Globus pallidus (tissue), 1 donor: ENCODE measurements around the gene TNS3.
A peak's percentile ranks its signal among the peaks of the same experiment; 100 is the strongest.

Experiments used
- DNase-seq: peaks from one replicate; pipeline ENCODE4 v3.0.0-alpha.2; 2015; ENCODE audit warnings: low spot score

The TNS3 gene

DNA sequence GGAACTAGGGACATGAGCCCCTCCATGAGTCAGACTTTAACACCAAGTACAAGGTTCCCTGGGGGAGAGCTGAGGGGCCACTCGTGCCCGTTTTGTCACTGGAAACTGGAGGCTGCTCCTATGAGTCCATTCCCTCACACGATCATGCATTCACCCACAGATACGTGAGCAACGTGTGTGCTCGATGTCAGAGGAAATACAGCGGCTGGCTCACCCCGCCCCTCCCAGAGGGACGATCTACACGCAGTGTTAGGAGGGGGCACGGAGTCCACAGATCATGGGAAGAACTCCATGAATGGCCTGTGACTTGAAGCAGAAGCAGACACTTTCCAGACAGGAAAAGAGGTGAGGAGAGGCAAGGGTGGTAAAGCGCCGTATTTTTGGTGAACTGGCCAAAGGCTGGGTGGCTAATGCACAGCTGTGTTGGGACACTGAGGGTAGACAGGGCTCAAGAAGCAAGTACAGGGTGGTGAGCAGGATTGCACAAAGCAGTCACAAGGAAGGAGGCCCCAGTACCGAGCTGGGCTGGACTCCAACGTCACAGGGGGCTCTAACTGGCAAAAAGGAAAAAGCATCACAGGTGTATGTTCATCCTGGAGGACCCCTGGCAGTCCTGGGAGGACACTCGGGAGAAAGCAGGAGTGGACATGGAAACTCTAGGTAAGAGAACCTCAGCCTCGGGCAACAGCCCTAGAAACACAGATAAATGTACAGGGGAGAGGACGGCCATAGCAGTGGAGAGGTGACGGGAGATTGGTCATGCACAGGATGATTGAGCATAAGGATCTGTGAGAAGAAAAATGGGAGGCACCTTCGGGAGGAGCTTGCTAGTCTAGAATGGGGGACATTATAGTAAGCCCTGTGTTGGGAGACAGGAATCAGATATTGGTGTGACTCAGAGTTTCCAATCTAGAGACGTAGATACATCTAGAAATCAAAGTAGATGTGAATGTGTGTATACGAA is 41.2 kb downstream of the TNS3 start:
- no peak for DNase-seq

DNA sequence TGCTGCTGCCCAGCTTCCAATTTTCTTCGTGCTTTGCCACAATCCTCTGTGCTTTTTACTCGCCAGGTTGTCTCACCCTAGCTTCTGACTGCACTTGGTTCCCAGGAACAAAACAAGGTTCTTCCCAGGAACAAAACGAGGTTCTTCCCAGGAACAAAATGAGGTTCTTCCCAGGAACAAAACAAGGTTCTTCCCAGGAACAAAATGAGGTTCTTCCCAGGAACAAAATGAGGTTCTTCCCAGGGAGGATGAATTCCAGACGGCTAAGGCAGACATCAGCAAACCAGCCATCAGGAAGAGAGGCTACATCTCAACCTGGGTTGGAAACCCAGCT is 41.9 kb downstream of the TNS3 start:
- no peak for DNase-seq

DNA sequence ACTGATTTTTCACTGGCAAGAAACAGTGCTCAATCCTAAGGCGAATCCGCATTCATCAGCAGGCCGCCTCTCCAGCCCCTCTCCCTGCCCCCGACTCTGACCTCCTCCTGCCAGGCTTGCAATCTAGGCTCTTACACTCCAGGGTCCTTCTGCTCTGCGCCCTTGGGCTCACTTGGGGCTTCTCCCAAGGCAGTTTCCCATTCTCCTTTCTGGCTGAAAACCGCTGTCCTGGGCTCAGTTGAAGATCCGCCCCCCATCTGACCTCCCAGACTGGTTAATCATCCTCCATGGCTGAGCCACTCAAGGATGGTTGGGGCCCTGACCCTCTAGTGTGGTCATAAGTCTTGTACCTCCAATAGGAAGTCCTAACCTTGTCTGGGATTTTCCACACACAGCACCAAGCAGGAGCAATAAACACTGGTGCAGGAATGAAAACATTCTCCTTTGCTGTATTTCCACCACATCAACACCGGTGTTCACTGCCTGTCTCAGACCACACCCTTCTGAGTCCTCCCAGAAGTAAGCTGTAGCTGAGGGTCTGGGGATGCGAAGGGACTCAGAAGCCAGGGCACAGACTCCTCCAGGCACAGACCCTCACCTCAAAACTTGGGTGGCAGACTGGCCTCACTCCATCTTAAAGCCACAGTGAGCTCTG is 42.4 kb downstream of the TNS3 start:
- no peak for DNase-seq

DNA sequence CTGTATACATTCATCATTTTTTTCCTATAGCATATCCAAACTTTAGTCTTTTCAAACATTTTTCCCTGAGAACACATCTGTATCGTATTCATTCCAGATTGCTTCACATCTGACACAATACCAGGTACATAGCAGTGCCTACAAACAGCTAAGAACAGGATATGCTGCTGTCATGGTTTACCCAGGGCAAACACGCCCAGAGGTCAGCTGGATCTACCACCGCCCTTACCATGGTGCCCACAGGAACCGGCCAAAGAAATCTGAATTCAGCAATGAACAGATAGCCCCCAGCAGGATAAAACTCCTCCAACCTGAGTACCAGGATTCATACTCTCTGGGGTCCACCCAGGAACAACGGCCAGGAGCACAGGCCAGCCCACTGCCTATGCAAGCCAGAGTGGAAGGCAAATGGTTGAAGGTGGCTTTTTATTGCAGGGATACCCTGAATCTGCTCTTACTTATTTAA is 43.0 kb downstream of the TNS3 start:
- no peak for DNase-seq

DNA sequence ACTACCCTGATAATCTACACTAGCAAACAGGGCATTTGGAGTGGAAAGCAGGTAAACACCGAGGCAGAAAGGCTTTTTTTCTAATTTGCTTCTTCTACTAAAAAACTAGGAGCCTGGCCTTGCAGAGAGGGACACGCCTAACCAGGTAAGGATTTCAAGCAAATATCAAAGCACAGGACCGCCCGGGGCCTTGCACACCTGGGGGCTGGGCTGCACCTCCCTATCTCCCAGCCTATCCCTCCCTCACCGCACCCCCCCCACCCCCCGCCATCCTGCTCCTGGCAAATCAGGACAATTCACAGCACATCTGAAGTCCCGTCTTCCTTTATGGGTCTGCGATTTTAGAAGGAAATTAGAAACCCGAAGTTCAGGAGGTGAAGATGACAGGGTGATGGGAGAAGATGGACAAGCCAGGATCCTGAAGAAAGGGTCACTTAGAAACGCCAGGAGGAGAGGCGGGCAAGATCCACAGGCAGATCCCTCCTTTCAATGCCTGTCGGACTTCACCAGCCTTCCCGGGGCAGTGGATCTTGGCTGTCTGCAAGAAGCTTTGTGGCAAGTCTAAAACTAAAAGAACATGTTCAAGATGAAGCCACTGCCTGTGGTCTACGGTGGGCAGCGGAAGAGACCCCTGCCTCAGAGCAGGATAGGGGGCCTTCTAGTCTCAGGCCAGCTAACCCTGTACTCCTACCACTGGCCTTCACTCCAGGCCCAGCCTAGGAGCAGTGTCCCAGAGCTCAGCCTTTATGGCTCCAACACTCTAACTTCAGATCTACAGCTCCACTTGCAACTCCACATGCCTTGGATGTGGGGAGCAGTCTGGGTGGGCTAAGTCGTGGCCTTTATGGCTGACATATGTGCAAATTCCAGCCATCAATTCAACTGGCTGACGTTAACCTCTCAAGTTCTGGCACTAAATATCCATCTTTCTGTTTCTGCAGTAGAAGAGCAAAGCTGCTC is 43.9 kb downstream of the TNS3 start:
- no peak for DNase-seq

DNA sequence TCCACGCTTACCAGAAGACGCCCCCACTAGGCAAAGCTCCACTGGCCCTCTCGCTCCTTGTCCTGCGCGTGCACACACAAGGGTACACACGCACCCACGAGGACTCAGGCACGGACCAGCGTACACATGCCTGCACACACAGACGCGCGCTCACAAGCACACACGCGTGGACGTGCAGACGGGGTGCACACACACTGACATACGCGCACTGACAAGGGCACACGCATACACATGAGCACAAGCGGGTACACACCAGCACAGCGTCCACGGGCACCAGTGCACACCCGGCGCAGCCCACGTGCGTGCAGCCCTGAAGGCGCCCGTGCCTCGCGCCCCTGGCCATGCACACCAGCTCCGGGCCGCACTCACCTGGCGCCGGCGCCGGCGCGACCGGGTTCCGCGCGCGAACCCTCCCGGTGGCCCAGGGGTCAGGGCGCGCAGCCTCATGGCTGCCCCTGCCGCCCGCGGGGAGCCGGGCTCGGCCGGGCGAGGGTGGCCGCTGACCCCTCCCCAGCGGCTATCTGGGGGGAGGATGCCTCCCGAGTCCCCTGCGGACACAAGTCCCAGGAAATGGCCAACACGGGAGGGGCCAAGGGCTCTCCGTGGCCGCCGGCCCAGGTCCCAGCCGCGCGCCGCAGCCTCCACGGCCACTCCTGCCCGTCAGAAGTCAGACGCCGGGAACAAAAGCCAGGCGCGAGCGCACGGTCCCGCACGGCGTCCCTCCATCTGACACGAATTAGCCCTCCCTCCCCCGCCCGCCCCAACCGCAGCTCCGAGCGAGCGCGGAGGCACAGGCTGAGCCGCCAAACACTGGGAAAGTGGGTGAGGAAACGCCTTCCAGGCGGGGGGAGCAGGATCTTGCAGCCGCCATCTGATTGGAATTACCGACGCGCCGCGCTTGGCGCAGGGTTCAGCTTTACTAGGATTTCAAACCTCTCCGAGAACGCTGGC is 45.0 kb downstream of the TNS3 start:
- DNase-seq = no peak

DNA sequence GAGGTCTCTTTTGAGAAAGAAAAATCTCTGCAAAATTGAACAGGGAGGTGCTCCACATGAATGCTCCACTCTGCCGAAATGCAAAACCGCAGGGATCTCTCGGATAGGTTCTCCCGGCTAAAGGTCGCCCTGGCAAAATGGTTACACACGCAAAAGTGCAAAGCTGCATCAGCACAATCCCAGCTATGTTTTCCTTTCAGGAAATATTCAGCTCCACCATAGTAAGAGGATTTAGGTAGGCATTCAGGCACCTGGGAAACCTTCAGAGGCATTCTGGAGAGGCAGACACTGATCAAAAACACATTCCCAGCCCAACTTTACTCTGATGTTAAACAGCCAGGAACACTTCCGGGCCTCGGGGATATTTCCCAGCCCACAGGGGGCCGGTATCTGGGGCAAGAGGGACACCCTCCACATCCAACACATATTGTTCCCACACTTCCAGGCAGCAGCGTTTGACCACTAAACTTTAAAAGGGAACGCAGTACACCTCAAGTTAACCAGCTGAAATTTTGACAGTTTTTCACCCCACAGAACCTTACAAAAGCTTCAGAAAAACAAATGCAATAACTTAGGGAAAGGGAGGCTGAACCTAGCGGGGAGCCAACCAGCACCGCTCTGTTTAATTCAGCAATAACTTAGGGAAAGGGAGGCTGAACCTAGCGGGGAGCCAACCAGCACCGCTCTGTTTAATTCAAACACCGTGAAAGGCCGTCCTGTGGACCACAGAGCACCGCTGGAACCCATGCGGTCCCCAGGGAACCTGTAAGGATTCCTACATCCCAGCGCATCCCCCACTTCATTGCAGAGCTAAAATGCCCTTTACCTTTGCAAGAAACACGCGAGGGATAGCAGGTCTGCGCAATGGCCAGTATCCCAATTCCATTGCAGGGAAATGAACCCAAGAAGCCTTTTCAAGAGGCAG is 45.9 kb downstream of the TNS3 start:
- DNase-seq = no peak

DNA sequence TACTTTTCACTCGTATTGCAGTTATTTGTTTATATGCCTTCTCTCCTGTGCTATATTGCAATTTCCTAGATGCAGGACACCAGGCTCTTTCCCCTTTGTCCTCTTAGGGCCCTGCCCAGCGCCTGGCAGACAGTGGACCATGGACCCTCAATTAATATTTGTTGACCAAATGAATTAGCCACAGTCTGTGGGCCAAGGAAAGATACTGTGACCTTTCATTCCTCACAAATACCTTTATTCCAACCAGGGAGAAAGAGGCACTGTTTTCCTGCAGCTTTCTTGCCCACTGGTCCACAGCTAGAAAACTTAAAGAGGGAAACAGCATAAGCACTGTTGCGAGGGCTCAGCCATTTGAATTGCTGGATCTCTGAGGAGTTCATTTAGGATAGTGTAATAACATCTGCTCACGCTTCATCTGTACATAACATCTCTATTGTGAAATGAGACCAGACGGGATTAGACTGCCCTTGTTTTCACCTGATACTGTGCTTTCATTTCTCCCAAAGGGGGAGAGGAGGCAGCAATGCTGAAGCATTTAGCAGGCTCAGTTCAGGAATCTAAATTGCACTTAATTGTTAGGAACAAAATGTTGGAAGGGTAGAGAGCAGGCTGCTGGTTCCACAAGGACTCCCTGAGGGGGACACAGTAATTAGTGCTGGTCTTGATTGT is 46.7 kb downstream of the TNS3 start:
- peak; percentile 45 for DNase-seq

DNA sequence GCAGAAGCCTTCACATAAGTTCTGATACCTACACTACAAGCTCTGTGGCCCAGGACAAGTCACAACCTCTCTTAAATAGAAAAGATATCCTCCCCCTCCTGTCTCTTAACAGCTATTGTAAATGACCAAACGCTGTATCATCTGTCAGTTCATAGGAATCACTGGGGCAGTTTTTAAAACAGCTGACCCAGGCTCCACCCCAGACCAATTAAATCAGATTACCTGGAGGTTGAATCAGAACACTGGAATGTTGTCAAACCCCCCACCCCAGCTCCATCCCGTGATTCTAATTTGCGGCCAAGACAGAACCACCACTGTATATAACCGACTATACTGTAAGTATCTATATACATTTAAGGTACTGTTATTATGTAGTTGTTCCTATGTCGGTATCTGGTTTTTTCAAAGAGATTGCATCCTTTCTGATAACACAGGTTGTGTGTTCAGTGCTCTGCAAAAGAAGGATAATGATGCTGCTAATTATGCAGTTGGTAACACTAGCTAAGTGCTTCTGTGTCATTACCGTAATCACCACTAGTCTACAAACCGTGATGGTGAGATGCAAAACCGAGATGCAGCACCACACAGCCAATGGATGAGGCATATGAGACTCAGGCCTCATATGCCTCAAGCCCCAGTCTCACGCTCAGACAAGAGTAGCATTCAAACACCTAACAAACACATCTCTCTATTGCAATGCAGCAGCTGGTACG is 47.4 kb downstream of the TNS3 start:
- DNase-seq = no peak

DNA sequence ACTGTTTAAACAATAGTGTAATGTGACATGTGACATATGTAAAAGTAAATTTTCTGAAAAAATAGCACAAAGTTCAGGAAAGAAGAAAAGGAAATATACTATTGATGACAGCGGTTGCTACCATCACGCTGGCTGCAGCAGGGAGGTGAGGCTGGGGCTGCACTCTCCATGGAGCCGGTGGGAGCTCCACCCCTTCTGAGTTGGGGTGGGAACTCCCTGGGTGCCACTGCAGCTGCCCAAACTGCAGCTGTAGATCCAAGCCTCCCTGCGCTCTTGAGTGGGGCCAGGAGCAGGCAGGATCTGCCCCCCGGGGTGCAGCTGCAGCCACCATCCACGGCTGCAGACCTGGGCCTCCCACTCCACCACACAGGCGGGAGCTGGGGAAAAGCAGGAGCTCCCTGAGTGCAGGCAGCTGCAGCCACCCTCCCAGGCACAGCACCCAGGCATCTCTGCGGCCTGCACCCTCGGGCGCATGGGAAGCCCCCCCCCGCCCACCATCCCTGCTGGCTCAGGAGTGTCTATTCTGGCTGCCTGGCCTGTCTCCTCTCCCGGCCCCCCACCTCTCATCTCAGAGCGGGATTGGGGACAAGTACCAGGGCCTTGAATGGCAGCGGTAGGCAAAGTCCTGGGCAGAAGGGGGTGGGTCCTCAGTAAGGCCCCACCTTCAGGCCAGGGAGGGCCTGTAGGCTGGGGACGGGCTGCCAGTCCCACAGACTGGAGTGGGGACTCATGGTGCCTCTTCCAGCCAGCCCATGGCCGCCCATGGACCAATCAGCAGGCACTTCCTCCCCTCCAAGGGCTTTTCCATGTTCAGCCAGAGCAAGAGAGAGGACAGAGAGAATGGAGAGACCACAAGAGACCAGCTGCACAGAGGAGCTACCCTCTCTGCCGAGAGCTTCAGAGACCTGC is 50.1 kb downstream of the TNS3 start:
- DNase-seq = no peak

DNA sequence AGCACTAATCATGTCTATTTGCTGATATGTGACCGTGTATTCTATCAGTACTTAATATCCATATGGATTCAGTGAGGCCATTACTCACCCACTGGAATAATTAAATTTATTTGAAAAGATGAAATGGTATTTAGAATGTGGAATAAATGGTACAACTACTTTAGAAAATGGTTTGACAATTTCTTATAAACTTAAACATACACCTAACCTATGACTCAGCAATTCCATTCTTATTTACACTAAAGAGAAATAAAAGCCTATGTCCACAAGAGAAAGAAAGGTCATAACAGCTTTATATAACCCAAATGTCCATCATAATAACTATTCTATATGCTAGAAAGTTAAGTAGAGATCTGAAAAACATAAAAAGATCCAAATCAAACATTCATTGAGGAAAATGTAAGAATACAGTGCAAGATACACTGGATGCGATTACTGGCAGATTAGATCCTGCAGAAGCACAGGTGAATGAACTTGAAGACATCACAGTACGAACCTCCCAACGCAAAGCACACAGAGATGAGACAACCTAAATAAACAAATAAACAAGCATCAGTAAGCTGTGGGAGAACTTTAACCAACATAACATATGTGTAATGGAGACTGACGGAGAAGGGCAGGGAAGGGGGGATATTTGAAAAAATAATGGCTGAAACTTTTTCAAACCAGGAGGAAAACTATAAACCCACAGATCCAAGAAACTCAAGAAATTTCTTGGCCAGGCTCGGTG is 51.9 kb downstream of the TNS3 start:
- no peak for DNase-seq

DNA sequence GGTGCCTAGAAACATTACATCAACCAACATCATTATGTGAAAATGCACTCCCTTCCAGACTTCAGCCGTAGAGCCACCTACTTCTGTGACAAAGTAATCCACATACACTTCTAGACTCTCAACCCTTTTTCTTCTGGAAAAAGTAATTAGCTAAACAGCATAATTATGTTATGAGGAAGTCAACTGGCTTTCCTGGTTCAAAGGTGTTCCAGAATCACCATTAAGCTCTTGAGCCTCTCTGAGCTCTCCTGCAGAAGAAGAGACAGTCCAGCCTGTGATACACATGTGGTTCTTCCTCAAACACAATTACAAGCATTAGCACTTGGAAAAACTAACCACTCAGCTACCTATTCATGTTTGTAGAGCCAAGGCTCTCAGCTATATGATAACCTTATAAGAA is 52.5 kb downstream of the TNS3 start:
- DNase-seq = no peak

DNA sequence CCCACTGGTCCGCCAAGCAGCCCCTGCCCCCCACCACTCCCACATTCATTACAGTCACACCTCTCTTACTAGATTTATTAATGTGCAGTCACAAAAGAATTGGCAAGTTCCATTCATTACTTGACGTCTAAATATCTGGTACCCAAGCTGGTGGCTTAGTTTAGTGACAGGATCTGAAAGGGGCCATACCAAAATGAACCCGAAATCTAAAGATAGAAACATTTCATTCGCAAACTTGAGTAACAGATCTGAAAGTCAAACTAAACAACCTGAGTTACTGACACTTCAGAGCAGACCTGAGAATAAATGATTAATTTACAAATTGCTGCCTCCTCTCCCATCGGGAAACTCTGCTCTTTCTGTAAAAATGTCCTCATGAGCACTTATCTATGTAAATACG is 53.4 kb downstream of the TNS3 start:
- DNase-seq = no peak

DNA sequence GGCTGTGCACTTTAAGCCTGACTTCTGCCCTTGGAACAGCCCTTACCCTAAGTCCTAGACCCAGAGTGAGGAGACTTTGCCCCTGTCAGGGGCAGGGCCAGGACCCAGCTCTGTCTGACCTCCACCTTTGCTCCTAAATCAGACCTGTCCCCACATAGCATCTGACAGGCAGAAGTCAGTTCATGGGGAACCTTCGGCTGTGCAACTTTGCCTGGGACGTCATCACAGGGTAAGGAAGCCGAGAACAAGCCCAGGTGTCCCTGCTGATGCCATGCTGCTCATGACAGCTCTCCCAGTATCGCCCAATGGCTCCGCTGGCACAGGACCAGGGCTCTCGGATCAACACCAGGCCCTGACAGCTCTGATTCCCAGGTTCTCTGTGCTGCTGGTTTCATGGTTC is 55.4 kb downstream of the TNS3 start:
- no peak for DNase-seq

DNA sequence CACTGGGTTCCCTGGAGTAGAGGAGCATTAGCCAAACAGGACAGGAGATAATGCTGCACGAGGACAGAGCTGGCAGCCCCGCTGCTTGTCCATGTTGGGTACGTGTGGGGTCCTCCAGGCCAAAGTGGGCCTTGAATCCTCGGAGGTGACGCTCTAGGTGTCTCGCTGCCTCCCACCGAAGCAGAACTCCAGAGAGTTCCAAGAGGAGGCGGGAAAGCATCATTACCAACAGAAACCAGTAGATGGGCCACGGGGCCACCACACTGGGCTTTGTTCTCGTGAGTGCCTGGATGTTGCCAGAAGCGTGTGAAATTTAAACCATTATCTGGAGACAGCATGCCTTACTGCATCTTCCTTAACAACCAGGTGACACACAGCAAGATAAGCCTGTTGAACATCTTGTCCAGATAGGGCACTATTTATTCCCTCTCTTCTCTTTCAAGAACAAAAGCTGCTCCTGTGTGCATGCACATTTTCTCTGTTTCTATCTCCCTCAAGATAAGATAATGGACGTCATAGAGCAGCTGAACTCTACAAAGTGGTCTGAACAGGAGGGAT is 56.8 kb downstream of the TNS3 start:
- no peak for DNase-seq

DNA sequence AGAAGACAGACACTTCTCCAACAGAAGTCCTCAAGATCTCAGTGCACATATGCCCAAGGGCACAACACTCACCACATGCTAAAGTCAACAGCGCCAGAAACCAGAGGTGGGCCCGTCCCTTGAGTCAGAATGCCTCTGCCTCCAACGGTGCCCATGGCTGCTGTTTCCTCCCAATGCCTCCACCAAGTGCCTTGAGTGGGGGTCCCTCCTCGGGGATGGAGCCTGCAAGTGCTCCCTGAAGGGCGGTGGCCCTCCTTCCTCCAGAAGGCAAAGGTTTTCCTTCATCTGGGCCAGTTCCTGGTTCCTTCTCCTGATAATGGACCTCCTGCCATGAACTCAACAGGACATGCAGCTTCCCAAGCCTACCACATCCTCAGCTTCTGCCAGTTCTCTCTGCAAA is 58.5 kb downstream of the TNS3 start:
- DNase-seq = no peak
